Skeletal muscle cell (primary cell): ENCODE results near the gene C17orf114.

Experiments used
- DNase-seq: peaks from one replicate; pipeline ENCODE4 v3.0.0-alpha.2; 2010; ENCODE audit warnings: low read depth
- H3K4me3 ChIP-seq: 2 replicates; pipeline ENCODE4 v1.5.1; 2011; ENCODE audit warnings: low read depth, mild to moderate bottlenecking, control low read depth, low read length, moderate library complexity

C17orf114 gene

DNA sequence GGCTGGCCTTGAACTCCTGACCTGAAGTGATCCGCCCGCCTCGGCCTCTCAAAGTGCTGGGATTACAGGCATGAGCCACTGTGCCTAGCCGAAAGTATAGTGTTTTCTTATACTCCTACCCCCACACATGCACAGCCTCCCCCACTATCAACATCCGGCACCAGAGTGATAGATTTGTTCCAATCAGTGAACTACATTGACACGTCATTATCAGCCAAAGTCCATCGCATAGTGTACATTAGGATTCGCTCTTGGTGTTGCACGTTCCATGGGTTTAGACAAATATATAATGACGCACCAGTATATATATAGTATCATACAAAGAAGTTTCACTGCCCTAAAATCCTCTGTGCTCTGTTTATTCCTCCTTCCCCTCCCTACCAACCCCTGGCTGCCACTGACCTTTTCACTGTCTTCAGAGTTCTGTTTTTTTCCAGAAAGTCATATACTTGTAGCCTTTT is 42.3 kb downstream of the C17orf114 start:
- no peak overlapping the region for H3K4me3 ChIP-seq
- DNase-seq = no peak

DNA sequence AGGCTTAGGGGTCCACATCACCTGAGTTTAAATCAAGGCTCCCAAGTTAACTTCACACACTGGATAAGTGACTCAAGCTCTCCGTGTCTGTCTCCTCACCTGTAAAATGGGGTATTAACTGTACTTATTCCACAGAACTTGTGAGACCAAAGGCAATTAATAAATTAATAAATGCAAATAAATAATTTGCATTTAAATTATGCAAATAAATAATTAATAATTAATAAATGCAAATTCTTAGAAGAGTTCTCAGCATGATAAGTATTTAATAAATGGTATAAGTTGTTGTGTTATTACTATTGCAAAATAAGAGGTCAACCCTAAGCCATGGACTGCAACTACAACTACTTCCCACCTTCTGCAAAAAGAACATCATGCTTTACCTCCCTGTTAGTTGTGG is 48.7 kb downstream of the C17orf114 start:
- no peak overlapping the region for H3K4me3 ChIP-seq
- DNase-seq = no peak

DNA sequence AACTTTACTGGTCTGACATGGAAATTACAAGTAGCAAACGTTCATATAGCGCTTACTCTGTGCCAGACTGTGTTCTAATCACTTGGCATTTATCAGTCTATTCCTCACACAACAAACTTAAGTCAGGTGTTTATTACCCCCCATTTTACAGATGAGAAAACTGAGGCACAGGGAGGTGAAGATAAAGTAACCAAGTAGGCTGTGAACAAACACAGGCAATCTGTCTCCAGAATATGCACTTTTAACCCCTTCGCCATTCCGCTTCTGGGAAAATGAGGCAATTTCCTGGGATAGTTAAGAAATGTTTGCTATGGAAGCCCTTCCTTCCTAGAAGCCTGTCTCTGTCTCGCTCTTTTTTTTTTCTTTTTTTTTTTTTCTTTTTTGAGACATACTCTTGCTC is 50.2 kb downstream of the C17orf114 start:
- no peak overlapping the region for H3K4me3 ChIP-seq
- DNase-seq = no peak
